NCI-H748 (cell line): Measurements from ENCODE around the gene INPP4B.

Source experiments
- DNase-seq: peaks from one replicate; lab custom pipeline; 2025; ENCODE audit not compliant: unreplicated experiment; lab: John Stamatoyannopoulos, UW

INPP4B gene

GRCh38 chr4:142164767-142165500 is 681.2 kb downstream of the INPP4B start:
- DNase-seq, result no peak

GRCh38 chr4:142161086-142161485 is 685.0 kb downstream of the INPP4B start:
- no peak for DNase-seq

GRCh38 chr4:142160509-142160908 is 685.6 kb downstream of the INPP4B start:
- no peak for DNase-seq

- no peak for DNase-seq
Measured at GRCh38 chr4:142158980-142159379, 687.1 kb downstream of the INPP4B start.

- DNase-seq, result no peak
Measured at GRCh38 chr4:142156256-142156655, 689.8 kb downstream of the INPP4B start.

GRCh38 chr4:142155347-142155746 is 690.8 kb downstream of the INPP4B start:
- DNase-seq, result no peak

- no peak for DNase-seq
Measured at GRCh38 chr4:142150483-142150882, 695.6 kb downstream of the INPP4B start.

GRCh38 chr4:142144813-142145212 is 701.3 kb downstream of the INPP4B start:
- no peak for DNase-seq

- no peak for DNase-seq
Measured at GRCh38 chr4:142142366-142143054, 703.6 kb downstream of the INPP4B start.

- no peak for DNase-seq
Measured at GRCh38 chr4:142141224-142141623, 704.9 kb downstream of the INPP4B start.

- DNase-seq, result no peak
Measured at GRCh38 chr4:142130666-142131065, 715.4 kb downstream of the INPP4B start.

GRCh38 chr4:142129931-142130330 is 716.2 kb downstream of the INPP4B start:
- no peak for DNase-seq

- DNase-seq, result no peak
Measured at GRCh38 chr4:142129473-142129872, 716.6 kb downstream of the INPP4B start.

- DNase-seq, result no peak
Measured at GRCh38 chr4:142128529-142128928, 717.6 kb downstream of the INPP4B start.

GRCh38 chr4:142126890-142127497 is 719.1 kb downstream of the INPP4B start:
- DNase-seq, result peak; percentile 73

- no peak for DNase-seq
Measured at GRCh38 chr4:142124874-142125273, 721.2 kb downstream of the INPP4B start.

- DNase-seq, result no peak
Measured at GRCh38 chr4:142121448-142122350, 724.4 kb downstream of the INPP4B start.

GRCh38 chr4:142120921-142121320 is 725.2 kb downstream of the INPP4B start:
- no peak for DNase-seq

GRCh38 chr4:142112451-142112850 is 733.6 kb downstream of the INPP4B start:
- DNase-seq, result no peak

- no peak for DNase-seq
Measured at GRCh38 chr4:142110136-142110535, 736.0 kb downstream of the INPP4B start.

- DNase-seq, result no peak
Measured at GRCh38 chr4:142104041-142104440, 742.1 kb downstream of the INPP4B start.
